ELF-1 (cell line): ENCODE data around the gene VTI1A.

Experiments
- DNase-seq: peaks from one replicate; pipeline ENCODE4 v3.0.0-alpha.2; 2016; ENCODE audit warnings: low read depth, low spot score

The VTI1A gene

DNA sequence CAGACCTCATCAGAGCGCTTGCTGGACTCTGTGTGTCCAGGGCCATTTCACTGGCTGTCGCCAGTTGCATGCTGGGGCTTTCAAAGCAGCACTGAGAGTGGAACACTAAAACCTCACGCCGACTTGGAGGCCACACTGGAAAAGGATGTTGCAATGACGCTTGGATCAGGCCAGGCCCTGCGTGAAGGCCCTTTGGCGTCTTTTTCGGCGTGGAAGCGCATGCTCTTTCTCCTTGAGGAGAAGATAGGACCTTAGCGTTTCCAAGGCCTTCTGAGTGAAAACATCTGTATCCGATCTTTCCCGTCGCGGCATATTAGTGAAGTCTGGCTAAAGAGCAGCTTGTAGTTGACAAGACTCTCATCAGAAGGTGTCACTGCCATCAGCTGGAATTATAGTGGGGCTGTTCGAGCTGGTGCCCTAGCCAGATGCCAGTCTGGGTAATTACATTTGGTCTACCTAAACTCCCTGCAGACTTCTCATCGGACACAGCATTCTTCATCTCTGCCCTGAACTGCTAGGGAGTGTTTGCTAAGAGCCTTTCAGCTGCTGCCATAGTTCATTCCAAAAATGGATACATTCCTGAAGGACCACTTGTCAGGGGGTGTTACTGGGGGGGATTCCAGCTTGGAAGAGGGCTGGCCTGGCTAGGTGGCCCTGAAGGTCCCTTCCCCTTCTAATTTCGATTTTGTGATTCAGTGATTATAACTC, 335.3 kb downstream of the VTI1A start:
- DNase-seq: no peak

DNA sequence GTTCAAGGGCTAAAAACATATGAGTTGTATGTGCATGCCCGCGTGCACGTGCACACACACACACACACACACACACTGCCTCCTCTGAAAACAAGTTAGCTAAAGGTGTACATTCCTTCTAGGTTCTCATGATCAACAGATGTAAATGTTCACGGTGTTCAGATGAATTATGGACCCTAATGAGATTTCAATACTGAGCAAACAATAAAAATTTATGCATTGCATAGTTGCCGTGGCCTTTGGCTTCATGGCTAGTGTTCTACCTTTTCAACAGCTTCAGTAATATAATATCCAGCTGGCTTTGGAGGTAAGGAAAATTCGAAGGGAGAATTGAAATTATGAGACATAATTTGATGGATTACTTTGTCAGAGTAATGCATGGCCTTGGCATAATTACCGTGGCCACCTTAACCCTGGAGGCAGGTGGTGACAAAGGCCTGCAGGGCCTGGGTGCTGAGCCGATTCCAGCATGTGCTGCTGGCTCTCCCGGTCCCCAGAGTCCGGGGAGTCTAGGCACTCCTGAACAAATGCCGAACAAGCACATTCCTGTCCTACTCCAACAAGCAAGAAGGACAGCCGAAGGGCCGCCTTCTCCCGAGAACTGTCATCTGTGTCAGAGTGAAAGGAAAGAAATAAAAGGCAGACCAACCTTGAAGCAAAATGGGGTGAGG, 336.5 kb downstream of the VTI1A start:
- peak; percentile 63 for DNase-seq

DNA sequence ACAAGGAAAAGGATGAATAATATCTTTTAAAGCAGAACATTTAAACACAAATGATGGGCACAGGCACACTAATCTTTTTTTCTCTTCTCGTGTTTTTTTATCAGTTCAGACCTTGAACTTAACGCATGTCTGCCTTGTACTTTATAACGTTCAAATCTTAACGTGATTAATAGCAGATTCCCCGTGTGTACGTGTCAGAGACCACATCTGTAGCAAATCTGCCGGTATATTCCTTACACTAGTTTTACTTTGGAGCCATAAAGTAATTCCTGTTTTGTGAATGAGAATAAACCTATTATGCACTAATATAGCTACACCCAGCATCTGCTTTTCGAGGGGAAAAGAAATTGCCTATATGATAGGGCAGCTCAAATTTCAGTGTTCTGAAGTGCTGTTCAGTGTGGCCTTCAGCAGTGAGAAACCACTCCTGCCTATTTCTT, 337.0 kb downstream of the VTI1A start:
- no peak for DNase-seq

DNA sequence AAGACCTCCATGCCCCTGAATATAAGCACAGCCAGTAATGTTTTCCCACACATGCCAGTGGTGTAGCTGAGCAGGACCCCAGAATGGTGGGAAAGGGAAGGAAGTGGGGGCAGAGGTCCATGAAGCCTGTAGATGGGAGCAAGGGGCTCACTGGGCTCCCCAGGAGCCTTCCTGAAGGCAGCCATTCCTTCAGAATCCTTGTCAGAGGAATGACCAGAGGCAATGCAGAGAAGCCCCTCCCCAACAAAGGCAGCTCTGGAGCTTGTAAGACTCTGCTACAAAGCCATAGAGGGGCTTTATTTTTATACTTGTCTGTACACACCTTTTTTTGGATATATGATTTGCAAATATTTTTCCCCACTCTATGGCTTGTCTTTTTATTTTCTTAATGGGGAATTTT, 338.1 kb downstream of the VTI1A start:
- no peak for DNase-seq

DNA sequence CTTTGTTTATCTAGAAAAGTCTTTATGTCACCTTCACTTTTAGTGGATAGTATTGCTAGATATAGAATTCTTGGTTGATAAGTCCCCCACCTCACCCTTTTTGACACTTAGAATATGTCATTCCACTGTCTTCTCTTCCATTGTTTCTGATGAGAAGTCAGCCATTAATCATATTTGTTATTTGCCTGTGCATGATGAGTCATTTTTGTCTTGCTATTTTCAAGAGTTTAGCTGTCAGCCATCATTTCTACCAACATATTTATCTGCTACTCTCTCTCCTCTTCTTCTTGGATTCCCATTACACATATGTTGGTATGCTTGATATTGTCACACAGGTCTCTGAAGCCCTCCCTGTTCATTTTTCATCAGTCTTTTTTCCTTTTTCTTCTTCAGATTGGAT, 342.2 kb downstream of the VTI1A start:
- no peak for DNase-seq

DNA sequence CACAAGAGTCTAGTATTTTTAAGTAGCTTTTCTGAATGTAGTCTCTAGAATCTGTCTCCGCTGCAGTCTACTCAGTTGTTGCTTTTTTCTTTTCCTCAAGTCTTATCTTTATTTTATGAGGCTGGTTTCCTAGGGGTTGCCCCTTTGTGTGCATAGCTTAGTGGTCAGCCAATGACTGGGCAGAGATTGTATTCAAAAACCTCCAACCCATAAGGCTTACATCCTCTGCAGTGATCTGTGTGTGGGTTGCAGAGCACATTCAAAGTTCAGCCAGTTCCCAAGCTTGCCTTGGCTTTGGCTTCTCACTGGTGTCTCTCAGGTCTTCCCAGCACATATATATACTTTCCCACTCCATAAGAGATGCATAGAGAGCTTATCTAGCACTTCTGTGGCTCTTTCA, 343.0 kb downstream of the VTI1A start:
- peak; percentile 0 for DNase-seq

DNA sequence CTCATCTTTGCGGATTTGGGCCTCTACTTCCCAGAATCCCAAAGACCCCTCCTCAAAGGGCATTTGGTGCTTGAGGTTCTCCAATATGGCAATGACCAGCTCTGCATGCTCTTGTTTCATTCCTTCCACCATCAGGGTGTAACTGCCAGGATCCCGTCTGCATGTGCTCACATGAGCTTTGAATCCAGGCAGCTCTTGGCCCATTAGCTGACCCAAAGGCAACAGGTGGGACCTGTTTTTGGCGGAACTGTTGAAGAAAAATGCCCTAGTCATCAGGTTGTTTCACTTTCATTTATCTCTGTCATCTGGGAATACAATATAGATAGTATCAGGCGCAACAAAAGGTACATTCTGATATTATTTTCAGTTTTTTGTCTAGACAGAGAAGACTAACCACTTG, 343.9 kb downstream of the VTI1A start:
- DNase-seq: no peak

DNA sequence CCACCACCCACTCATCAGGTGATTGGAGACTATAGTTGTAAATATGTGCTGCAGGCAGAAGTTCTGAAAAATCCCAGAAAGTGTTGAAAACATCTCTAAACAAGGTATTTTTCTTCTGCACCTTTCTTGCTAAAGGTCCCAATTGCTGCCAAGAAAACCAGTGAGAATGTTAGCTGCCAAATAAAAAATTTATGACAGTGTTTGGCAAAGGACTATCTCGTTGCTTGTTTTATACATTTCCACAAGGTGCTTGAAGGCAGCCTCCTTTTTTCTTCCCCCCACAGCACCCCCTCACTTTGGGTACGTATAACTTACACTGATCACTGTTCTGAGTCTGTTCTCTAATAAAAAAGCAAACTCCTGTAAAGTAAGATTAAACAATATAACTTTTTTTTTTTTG, 344.4 kb downstream of the VTI1A start:
- no peak for DNase-seq

DNA sequence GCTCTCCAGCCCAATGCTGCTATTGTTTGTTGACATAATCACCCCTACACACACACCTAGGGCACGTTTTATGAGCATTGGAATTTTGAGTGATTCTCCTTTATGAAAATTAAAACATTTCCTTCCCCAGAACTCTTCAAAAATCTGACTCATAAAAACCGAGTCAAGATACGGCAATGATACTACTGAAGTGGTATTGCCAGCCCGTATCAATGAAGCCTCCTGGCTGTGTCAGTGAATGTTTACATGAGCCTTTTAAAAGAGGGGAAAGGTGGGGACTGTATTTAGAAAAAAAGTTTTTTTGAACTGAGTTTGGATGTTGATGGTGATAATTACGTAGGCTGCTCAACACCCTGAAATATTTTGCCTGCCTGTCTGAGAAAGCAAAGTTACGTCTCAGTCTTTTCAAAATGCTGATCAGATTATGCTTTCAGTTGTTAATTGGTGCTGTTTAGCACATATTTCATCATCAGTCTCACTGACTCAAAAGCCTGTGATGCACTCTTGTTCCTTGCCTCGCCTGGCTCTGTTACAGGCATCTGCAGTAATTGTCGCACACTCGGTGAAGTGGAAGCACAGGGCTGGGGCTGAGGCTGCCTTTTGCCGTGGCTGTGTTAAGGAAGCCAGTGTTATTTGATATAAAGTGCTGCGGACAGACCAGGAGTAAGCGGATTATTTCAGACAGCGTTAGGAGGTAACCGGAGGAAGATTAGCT, 345.6 kb downstream of the VTI1A start:
- DNase-seq: peak; percentile 27

DNA sequence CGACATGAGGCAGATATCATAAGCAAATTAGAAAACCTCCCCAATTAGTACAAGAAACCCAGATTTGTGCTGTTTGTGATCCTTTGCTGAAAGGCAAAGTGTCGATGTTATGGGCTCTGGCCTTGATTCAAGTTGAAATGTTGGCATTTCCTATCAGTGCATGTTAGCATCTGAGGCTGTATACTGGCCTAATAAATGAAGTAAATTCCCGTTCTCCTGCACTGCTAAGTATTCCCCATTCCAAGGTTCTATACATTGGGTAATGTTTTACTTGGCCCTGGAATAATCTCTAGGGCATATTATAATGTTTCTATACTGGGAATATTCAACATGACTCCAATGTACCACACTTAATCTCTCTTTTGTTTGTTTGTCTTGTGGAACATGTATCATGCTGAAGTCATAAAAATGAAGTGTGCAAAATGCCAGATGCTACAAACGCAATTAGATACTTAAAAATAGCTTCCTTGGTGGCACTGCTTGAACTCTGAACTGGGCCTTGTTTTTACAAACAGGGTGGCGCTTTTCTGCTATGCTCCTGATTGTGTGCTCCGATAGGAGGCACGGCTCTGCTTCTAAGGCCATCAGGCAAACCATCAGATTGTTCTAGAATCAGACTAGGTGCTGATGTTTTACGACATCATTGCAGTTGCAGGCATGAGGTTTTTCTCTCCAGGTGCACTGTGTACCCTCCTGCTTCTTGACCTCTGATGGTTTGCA, 346.3 kb downstream of the VTI1A start:
- peak; percentile 2 for DNase-seq

DNA sequence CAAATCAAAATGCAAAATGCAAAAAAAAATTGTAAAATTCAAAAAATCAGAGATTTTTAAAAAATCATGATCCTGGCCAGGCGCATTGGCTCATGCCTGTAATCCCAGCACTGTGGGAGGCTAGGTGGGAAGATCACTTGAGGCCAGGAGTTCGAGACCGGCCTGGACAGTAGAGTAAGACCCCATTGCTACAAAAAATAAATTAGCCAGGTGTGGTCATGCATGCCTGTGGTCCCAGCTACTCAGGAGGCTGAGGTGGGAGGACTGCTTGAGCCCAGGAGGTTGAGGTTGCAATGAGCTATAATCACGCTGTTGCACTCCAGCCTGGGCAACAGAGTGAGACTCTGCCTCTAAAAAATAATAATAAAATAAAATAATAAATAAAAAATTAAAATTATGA, 347.2 kb downstream of the VTI1A start:
- DNase-seq: no peak

DNA sequence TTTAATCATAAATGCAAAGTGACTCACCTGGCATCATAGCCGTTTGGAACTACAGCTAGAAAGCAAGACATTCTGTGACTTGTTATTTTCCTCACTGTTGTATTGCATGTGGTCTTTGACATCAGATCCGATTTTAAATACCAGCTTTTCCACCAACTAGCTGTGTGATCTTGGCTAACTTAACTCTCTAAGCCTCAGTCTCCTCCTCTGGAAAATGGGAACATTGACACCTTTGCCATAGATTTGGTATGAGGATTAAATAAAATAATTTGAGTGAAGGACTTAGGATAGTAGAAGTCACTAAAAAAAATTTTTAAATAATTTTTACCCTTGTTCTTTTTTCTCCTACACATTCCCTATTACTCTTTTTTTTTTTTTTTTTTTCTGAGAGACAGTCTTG, 348.1 kb downstream of the VTI1A start:
- peak; percentile 0 for DNase-seq

DNA sequence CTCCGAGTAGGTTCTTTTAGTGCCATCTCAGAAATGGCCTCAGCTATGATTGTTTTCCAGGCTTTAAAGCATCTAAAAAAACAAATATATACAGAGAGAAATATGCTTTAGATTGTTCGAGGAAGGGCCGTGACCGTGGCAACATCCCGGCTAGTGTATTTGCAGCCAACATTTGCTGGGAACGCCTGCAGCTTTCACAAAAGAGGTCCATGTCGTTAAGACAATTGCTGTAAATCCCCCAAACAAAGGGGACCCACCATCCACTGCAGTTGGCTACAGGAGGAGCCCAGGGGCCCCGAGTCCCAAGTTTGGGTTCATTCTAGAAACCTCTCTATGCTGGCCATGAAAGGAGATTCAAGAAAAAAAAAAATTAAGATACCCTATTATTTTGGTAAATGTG, 350.2 kb downstream of the VTI1A start:
- no peak for DNase-seq

DNA sequence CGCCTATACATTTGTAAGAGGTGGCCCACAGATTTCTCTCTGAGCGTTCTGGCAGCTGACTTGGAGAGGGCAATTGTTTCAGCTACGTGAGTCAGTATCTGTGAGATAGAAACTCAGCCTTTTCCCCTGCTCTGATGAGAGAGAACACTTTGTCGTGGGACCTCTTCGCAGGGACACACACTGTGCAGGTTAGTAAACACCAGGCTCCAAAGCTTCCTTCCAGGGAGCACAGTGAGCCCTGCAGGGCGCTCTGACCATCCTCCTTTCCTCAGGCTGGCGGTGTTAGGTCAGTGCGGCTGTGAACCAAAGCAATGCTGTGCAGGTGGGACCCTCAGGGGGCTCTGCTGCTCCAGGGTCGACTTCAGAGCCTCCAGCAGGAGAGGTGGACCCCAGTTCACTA, 350.8 kb downstream of the VTI1A start:
- peak; percentile 53 for DNase-seq

DNA sequence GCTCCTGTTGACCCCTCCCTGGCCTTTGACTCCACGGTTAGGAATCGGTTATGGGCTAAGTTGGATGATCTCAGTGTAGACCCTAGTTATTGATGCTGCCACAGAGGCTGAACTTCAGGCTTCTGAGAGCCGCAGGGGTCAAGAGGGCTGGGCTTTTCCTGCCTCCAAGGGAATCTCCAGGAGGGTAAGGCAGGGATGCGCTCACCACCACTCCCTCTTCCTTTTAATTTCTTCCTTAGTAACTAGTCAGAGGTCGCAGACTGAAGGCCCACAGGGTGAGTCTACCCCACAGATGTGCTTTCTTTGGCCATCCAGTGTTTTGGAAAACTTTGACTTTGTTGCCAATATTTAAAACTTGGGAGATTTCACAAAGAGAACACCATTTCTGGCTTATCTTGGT, 352.0 kb downstream of the VTI1A start:
- DNase-seq: no peak

DNA sequence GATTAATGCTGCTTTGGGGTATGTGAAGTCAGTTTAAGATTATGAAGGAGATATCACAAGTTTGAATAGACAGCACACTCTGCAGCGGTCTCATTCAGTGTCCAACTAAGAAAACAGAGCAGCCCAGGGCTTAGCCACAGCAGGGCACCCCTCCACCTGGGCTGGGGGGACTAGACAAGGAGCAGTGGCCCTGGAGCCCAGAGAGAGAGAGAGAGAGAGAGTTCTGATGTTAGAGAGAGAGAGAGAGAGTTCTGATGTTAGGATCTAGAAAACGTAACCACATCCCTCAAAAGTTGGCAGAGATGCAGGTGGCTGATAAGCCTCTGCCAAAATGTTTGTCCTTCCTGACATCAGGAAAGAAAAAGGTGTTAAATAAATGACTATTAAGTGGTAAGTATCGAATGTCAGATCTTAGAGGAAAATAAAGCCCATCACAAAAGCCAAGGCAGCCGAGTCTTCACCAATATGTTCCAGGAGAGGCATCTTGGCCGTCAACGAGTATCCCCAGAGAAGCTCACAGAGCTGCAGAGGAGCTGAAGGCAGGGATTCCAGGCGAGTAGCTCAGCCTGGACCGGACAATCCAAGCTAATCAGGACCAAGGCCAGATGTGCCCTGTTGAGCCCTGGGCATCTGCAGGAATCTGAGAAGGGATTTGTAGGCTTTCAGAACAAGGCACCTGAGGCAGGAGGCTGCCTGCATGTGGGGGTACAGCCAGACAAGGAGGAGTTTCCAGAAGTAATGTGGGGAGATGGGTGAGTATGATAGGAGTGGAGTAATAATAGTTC, 352.9 kb downstream of the VTI1A start:
- no peak for DNase-seq

DNA sequence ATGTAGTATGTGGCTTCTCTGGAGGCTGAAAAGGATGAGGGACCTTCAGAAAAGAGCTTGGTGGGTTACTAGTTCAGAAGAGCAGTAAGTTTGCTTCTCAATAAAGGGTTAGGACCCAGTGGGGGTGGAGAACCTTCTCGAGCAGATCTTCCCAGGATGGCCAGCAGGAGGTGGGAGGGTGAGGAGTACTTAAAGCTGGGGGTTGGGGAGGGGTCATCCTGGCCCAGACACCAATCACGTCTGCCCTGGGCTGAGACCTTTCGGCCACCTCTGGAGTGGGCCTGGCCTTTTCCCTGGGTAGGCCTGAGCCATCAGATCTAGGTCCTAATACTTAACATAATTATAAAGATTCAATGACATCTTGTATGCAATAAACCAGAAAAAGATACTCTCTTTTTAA, 354.0 kb downstream of the VTI1A start:
- DNase-seq: no peak

DNA sequence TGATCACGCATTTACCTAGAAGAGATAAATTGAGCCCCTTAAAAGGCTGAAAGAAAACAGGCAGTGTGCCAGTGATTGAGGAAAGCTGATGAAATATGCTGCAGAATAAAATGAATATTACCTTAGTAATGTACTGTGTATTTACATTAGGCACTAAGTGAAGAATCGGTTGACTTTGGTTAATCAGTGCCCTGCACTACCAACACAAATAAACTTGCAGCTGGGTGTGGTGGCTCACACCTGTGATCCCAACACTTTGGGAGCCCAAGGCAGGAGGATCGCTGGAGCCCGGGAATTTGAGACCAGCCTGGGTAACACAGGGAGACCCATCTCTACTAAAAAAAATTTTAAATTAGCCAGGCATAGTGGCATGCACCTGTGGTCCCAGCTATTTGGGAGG, 354.7 kb downstream of the VTI1A start:
- DNase-seq: no peak

DNA sequence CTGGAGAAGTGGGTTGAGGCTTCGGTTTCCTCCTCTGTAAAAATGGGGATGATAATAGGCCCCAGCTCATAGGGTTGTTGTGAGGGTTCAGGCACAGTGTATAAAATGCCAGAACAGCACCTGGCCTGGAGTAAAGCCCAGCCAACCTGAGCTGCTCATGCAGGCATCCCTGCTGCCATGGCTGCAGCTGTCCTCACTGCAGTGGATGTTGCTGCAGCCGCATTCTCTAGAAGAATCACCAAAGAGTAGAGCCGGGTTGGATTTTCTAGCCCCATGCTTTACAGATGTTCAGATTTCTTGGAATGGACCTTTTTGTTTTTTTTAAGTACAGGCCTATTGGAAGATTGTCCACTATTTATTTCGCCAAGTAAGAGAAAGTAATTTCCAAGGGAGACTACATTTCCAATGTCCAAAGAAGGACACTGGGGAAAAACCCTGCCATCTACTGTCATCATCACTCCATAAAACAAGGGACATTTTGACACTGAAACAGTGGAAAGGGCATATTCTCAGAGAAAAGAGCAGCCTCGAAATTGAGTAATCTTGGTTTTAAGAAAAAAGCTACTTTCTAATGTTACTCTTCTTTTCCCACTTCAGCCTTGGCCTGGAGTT, 355.5 kb downstream of the VTI1A start:
- DNase-seq: no peak

DNA sequence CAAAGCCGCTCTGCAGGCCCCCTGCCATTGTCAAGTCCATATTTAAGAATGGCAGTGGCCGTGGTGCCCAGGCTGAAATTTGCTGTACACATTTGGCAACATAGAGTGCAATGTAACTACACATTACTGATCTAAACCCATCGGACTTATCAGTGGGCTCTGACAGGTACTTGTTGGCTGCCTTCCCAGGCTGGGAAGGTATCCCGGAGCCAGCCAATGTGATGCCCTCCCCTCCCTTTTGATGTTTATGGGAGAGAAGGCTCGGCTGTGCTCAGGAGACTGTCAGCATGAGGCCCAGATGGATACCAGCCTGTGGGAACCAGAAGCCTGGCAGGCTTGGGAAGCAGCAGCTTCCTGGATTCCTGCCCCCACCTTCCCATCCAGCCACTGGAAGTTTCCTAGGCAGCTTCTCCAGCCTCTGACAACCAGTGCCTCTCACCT, 357.0 kb downstream of the VTI1A start:
- peak; percentile 59 for DNase-seq

DNA sequence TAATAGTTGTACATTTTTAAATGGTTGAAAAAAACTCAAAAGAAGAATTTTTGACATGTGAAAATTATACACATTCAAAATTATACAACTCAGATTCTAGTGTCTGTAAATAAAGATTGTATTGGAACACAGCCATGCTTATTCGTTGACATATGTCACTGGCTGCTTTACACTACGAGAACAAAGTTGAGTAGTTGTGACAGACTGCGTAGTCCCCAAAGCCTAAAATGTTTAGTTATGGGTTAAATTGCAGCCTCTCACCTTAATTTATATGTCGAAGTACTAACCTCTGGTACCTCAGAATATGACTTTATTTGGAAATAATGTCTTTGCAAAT, 358.2 kb downstream of the VTI1A start:
- DNase-seq: no peak
